CD4-positive, alpha-beta T cell treated with Interleukin-17A for 4 hours (primary cell): ENCODE results near the gene NPPC.
"Not testable (repeated sequence)": the region's sequence is repeated elsewhere in the genome, so short reads cannot be mapped to it uniquely, and the experiment has no call there.

Source experiments
- DNase-seq: peaks from one replicate; pipeline ENCODE4 v3.0.0-alpha.2; 2020; ENCODE audit warnings: mixed read lengths

Gene NPPC

GRCh38 chr2:231883468-231883881 is 42.7 kb downstream of the NPPC start:
- no peak for DNase-seq

GRCh38 chr2:231882646-231883045 is 43.5 kb downstream of the NPPC start:
- DNase-seq: no peak

- not testable (repeated sequence) for DNase-seq
Observed at GRCh38 chr2:231880371-231880770, 45.8 kb downstream of the NPPC start.

GRCh38 chr2:231879216-231879615 is 47.0 kb downstream of the NPPC start:
- no peak for DNase-seq

- DNase-seq: no peak
Observed at GRCh38 chr2:231877533-231878456, 48.4 kb downstream of the NPPC start.

- DNase-seq: no peak
Observed at GRCh38 chr2:231874944-231875343, 51.3 kb downstream of the NPPC start.
